Measurements from ENCODE around the gene MED12. TPM values are rescaled to one million over a fixed set of nuclear protein-coding genes. Genes with fewer than 3 reads are reported as not detected.

MED12 gene
- total RNA-seq, 1 donor from 2014 or later: 58.5 TPM

- Mint-ChIP-seq H3K4me3 (ENCODE audit: unreplicated experiment) (no peak overlapping the region), H3K4me1 (ENCODE audit: unreplicated experiment) (no peaks in the 10 kb centered on the region), H3K36me3 (ENCODE audit: unreplicated experiment) (no peaks in the 10 kb centered on the region), H3K27me3 (ENCODE audit: unreplicated experiment) (peaks cover 3% of the 10 kb centered on the region), H3K27ac (ENCODE audit: unreplicated experiment) (no peak overlapping the region), H3K9me3 (ENCODE audit: unreplicated experiment) (peaks cover 8% of the 10 kb centered on the region)
- no peak for TF ChIP-seq CTCF (IDR thresholded peaks at IDR 0.05)
- DNase-seq (ENCODE audit: extremely low spot score, unreplicated experiment): no peak
These were observed 35.6 kb upstream of the MED12 start for GRCh38 chrX:71082822-71083221.

GRCh38 chrX:71085900-71086299 lies 32.5 kb upstream of the MED12 start:
- no peaks in the 10 kb centered on the region for H3K27me3 Mint-ChIP-seq (ENCODE audit: unreplicated experiment)
- H3K36me3 Mint-ChIP-seq (ENCODE audit: unreplicated experiment): no peaks in the 10 kb centered on the region
- DNase-seq (ENCODE audit: extremely low spot score, unreplicated experiment): no peak
- H3K4me3 Mint-ChIP-seq (ENCODE audit: unreplicated experiment): no peak overlapping the region
- H3K27ac Mint-ChIP-seq (ENCODE audit: unreplicated experiment): no peak overlapping the region
- no peak for TF ChIP-seq CTCF (IDR thresholded peaks at IDR 0.05)
- peaks cover 4% of the 10 kb centered on the region for H3K9me3 Mint-ChIP-seq (ENCODE audit: unreplicated experiment)
- H3K4me1 Mint-ChIP-seq (ENCODE audit: unreplicated experiment): no peaks in the 10 kb centered on the region

- no peak for DNase-seq (ENCODE audit: extremely low spot score, unreplicated experiment)
- H3K4me3 Mint-ChIP-seq (ENCODE audit: unreplicated experiment): no peak overlapping the region
- H3K27me3 Mint-ChIP-seq (ENCODE audit: unreplicated experiment): no peaks in the 10 kb centered on the region
- TF ChIP-seq CTCF (IDR thresholded peaks at IDR 0.05): no peak
- H3K4me1 Mint-ChIP-seq (ENCODE audit: unreplicated experiment): peaks cover 2% of the 10 kb centered on the region
- no peaks in the 10 kb centered on the region for H3K36me3 Mint-ChIP-seq (ENCODE audit: unreplicated experiment)
- peaks cover 3% of the 10 kb centered on the region for H3K9me3 Mint-ChIP-seq (ENCODE audit: unreplicated experiment)
- H3K27ac Mint-ChIP-seq (ENCODE audit: unreplicated experiment): no peak overlapping the region
These were observed 27.1 kb upstream of the MED12 start for GRCh38 chrX:71091263-71091662.

- Mint-ChIP-seq H3K9me3 (ENCODE audit: unreplicated experiment) (no peaks in the 10 kb centered on the region), H3K27ac (ENCODE audit: unreplicated experiment) (no peak overlapping the region)
- no peak for DNase-seq (ENCODE audit: extremely low spot score, unreplicated experiment)
These were observed 23.4 kb upstream of the MED12 start for GRCh38 chrX:71095033-71095432.

GRCh38 chrX:71095555-71095980 lies 22.8 kb upstream of the MED12 start, which contains the start of gene FOXO4:
Gene FOXO4, plus strand, starts transcription at chrX:71095851. Its CDS starts 678 bp downstream, at chrX:71096529.
- DNase-seq (ENCODE audit: extremely low spot score, unreplicated experiment): peak; percentile 95
- Mint-ChIP-seq H3K4me3 (ENCODE audit: unreplicated experiment) (peak within 1 kb of the TSS; percentile 88), H3K27me3 (ENCODE audit: unreplicated experiment) (no peaks in the 10 kb centered on the region), H3K4me1 (ENCODE audit: unreplicated experiment) (peaks cover 2% of the 10 kb centered on the region), H3K9me3 (ENCODE audit: unreplicated experiment) (no peaks in the 10 kb centered on the region), H3K27ac (ENCODE audit: unreplicated experiment) (peak within 1 kb of the TSS; percentile 82), H3K36me3 (ENCODE audit: unreplicated experiment) (no peaks in the 10 kb centered on the region)
- TF ChIP-seq CTCF (IDR thresholded peaks at IDR 0.05): no peak

More at GRCh38 chrX:71095033-71095432, 23.4 kb upstream of the MED12 start:
- Mint-ChIP-seq H3K36me3 (ENCODE audit: unreplicated experiment) (no peaks in the 10 kb centered on the region), H3K4me3 (ENCODE audit: unreplicated experiment) (peak overlapping the region; percentile 88), H3K27me3 (ENCODE audit: unreplicated experiment) (no peaks in the 10 kb centered on the region), H3K4me1 (ENCODE audit: unreplicated experiment) (peaks cover 2% of the 10 kb centered on the region)
- no peak for TF ChIP-seq CTCF (IDR thresholded peaks at IDR 0.05)

Measured in osteocyte (in vitro differentiated cells).